BE2C (cell line): ENCODE data around the gene NRIP1.
"Not testable (repeated sequence)": the region's sequence is repeated elsewhere in the genome, so short reads cannot be mapped to it uniquely, and the experiment has no call there.

Source experiments
- DNase-seq: peaks from one replicate; pipeline ENCODE4 v3.0.0-alpha.2; 2020
- H3K27me3 ChIP-seq: fragments of 250-450 bp; sonication (Bioruptor Pico); 2 replicates; pipeline ENCODE4 v1.5.1; 2020; ENCODE audit warnings: mild to moderate bottlenecking
- H3K36me3 ChIP-seq: fragments of 250-450 bp; sonication (Bioruptor Pico); 2 replicates; pipeline ENCODE4 v1.5.1; 2020; ENCODE audit warnings: mild to moderate bottlenecking
- H3K4me1 ChIP-seq: fragments of 250-450 bp; sonication (Bioruptor Pico); 2 replicates; pipeline ENCODE4 v1.5.1; 2020
- H3K4me3 ChIP-seq: 2 replicates; pipeline ENCODE4 v1.5.1; 2011; ENCODE audit warnings: low read depth, low read length
- H3K9me3 ChIP-seq: fragments of 250-450 bp; sonication (Bioruptor Pico); 2 replicates; pipeline ENCODE4 v1.5.1; 2020
- TF ChIP-seq, protein P1 (sequence below): IDR thresholded peaks from 2 replicates; pipeline ENCODE4 v1.5.1; 2012; ENCODE audit warnings: mild to moderate bottlenecking, low read depth, low read length

The NRIP1 gene

DNA sequence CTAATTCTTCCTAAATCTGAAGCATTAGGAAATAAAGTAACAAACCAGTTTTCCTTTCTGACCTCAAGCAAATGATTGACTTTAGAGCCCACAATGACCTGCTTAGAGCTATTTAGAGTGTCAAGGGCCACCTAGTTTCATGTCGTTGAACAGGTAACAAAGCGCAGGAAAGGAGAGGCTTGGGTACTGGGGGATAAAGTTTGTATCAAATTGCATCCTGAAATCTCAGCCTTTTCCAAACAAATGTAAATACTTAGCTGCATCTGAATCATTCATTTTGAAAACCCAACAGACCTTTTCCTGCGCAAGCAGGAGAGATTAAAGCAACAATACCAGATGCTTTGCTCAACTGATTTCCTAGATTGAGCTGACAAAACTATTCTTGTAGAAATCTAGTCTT is 121.2 kb downstream of the NRIP1 start:
- Histone ChIP-seq H3K4me3 (no peak overlapping the region), H3K9me3 (no peaks in the 10 kb centered on the region; the same call in 1 of the 2 replicates), H3K27me3 (no peaks in the 10 kb centered on the region), H3K4me1 (no peaks in the 10 kb centered on the region), H3K36me3 (no peaks in the 10 kb centered on the region)
- TF ChIP-seq, protein P1, sequence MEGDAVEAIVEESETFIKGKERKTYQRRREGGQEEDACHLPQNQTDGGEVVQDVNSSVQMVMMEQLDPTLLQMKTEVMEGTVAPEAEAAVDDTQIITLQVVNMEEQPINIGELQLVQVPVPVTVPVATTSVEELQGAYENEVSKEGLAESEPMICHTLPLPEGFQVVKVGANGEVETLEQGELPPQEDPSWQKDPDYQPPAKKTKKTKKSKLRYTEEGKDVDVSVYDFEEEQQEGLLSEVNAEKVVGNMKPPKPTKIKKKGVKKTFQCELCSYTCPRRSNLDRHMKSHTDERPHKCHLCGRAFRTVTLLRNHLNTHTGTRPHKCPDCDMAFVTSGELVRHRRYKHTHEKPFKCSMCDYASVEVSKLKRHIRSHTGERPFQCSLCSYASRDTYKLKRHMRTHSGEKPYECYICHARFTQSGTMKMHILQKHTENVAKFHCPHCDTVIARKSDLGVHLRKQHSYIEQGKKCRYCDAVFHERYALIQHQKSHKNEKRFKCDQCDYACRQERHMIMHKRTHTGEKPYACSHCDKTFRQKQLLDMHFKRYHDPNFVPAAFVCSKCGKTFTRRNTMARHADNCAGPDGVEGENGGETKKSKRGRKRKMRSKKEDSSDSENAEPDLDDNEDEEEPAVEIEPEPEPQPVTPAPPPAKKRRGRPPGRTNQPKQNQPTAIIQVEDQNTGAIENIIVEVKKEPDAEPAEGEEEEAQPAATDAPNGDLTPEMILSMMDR, result no peak
- DNase-seq, result no peak

DNA sequence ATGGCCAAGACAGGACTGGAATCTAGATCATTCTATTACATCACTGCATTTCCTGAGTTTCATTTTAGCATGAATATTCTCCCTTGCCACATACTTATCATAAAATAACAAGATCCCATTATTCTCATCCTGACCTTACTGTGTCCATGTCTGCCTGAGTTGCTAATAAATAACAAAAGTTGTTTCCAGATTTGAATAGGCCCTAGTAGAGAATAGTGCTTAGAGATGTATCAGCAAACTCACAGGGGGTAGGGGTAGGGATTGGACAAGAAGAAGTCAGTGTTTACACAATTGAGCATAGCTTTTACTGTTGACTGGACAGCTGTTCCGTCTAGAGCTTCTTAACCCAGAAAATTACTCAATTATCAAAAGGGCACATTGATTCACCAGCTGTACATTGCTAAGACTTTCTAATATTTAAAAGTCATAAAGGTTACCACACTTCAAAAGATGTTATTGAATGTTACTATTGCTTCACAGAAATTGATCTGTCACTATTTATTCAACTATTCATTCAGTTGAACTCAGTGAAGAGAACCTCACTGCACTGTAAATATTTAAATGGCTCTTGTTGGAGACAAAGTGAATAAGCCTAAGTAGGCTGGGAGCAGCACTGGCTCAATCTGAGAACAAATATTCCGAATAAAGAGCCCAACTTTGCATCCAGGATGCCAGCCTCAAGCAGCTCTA is 121.9 kb downstream of the NRIP1 start:
- no peak for DNase-seq
- TF ChIP-seq, protein P1, result no peak
- no peaks in the 10 kb centered on the region for H3K27me3 ChIP-seq

DNA sequence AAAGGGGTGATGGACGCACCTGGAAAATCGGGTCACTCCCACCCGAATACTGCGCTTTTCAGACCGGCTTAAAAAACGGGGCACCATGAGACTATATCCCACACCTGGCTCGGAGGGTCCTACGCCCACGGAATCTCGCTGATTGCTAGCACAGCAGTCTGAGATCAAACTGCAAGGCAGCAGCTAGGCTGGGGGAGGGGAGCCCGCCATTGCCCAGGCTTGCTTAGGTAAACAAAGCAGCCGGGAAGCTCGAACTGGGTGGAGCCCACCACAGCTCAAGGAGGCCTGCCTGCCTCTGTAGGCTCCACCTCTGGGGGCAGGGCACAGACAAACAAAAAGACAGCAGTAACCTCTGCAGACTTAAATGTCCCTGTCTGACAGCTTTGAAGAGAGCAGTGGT is 137.5 kb downstream of the NRIP1 start:
- not testable (repeated sequence) for DNase-seq, H3K27me3 ChIP-seq, H3K4me3 ChIP-seq, H3K9me3 ChIP-seq, H3K36me3 ChIP-seq, H3K4me1 ChIP-seq

More for the DNA sequence above, 121.9 kb downstream of the NRIP1 start:
- Histone ChIP-seq H3K9me3 (no peaks in the 10 kb centered on the region), H3K4me3 (no peak overlapping the region), H3K36me3 (no peaks in the 10 kb centered on the region), H3K4me1 (no peaks in the 10 kb centered on the region)

DNA sequence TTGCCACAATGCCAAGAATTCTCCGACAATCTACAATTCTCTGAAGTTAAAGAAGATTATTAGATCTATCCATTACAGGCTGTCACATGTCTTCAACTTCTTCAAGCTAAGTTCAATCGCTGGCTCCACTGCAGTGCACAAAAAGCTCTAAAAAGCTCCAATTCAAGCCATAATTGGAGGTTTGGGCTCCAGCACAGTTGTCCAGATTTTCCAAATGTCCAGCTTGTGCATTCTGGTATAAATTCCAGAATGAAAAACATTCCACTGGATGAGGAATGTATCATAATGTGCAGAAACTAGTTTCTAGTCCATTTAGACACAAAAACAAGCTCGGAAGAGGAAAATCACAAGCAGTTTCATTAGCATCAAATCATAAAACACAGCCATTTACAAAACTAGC is 138.6 kb downstream of the NRIP1 start:
- no peak for DNase-seq
- no peaks in the 10 kb centered on the region for H3K4me1 ChIP-seq
- no peaks in the 10 kb centered on the region for H3K27me3 ChIP-seq
- no peaks in the 10 kb centered on the region for H3K9me3 ChIP-seq
- no peak overlapping the region for H3K4me3 ChIP-seq
- H3K36me3 ChIP-seq, result no peaks in the 10 kb centered on the region
- TF ChIP-seq, protein P1, result no peak

DNA sequence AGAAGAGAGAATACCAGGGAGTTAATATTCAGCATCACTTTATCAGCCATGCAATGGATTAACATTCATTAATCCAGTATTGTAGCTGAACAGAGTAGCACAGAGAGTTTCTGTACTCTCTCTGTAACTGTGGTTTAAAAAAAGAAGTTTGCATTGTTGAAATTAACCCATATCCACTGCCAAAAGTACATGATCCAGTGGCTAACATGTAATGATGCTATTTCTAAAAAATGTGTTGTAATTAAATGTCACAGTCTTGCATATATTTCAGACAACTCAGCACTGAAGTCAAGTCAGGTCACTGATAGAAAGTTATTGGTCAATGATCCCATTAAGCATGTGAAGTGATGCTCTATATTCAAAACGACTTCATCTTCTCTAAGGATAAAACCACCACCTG is 141.3 kb downstream of the NRIP1 start:
- Histone ChIP-seq H3K4me3 (no peak overlapping the region), H3K9me3 (no peaks in the 10 kb centered on the region), H3K27me3 (no peaks in the 10 kb centered on the region), H3K4me1 (no peaks in the 10 kb centered on the region), H3K36me3 (no peaks in the 10 kb centered on the region)
- no peak for DNase-seq
- TF ChIP-seq, protein P1, result no peak

DNA sequence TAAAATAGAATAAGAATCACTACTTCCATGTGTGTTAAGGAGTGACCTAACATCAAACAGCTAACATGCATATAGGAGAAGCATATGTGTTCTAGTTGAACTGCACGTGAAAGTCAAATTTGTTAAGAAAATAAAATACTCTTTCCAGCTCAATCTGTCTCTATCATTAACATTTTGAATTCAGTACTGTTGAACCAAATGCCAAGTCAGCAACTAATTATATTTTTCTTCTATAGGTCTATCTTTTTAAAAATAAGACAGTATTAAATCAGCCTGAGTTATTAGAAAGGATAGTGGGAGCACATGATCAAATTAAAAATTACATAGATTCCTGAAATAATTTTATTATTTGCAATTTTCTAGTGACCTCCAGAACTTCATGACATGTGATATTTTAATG is 141.8 kb downstream of the NRIP1 start:
- H3K27me3 ChIP-seq, result no peaks in the 10 kb centered on the region
- no peak for DNase-seq
- H3K36me3 ChIP-seq, result no peaks in the 10 kb centered on the region
- no peaks in the 10 kb centered on the region for H3K4me1 ChIP-seq
- no peak overlapping the region for H3K4me3 ChIP-seq
- TF ChIP-seq, protein P1, result no peak
- H3K9me3 ChIP-seq, result no peaks in the 10 kb centered on the region
